SIG-M5 (cell line): Measurements from ENCODE around the gene ACIN1.

Experiments used
- DNase-seq: peaks from one replicate; lab custom pipeline; 2025; lab: John Stamatoyannopoulos, UW

The ACIN1 gene

DNA sequence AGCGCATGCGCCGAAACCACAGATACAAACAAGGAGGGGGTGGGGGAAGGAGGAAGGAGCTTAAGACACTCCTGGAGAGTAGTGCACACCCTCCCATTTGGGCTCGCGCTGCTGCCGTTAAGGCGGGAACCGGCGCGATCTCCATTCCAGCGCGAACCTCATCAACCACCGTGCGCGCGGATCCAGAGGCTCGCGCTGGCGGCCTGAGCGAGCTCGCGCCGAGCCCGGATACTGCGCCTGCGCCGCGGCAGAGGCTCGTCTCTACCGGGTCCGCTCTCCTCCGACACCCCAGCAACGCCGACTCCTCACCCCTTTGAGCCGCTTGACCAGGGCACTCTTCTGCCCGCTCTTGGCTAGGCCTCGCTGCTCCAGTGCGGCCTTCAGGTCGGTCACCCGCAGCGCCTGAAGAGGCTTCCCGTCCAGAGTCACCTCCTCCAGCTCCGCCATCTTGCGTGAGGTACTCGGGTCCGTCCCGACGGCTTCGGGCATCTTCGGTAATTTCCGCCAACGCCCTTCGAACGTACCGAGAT, at the start of gene ACIN1:
TSS of gene ACIN1 (minus strand) at position 471 of the 530 bp plus-strand sequence. CDS start at position 447, 24 bp downstream.
- no peak for DNase-seq

DNA sequence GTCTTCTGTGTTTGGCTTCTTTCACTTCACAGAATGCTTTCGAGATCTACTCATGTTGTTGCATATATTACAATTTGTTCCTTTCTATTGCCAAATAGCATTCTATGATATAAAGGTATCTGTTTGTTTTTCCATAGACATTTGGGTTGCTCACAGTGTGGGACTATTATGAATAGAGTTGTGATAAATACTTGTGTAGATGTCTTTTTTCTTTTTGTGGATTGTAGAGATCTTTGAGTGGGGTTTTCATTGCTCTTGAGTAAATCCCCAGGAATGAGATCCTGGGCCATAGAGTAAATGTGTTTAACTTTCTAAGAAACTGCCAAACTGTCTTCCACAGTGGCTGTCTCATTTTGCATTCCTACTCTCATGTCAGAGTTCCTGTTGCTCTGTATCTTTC, 49.0 kb upstream of the ACIN1 start:
- no peak for DNase-seq

DNA sequence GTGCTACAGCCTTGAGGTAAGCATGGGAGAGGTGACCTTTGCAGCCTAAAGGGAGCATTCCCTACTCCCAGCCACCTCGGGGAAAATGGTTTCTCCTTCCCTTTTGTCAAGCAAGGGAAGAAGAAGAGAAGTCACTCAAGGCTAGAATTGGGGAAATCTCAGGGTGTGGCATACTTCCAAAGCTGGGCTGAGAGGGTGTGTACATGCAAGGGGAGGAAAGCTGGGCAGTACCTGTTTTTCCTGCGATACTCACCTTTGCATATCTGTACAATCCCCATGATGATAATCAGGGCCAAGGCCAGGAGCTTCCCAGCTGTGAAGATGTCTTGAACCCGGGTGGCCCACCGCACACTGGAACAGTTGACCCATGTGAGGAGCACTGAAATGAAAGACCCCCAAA, 47.9 kb upstream of the ACIN1 start:
- DNase-seq = no peak

- DNase-seq = no peak
Measured at GRCh38 chr14:23141706-23142444, 46.9 kb upstream of the ACIN1 start.

DNA sequence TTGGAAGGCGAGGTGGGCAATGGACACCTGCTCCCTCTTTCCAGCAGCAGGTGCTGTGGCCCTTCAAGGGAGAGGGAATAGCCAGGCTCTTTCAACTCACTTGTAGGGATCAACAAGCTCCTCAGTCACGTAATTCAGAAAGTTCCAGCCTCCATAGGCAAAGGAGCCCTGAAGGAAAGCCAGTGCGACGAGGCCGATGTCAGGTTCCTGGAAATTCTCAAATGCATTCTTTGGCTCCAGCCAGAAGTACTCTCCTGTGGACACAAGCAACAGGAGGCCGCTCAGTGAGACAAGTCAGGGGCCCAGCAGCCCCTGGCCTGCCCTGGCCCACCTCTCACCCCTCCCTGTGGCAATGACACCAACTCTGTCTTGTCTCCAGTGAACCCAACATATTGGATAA, 45.4 kb upstream of the ACIN1 start:
- no peak for DNase-seq

GRCh38 chr14:23139874-23140273, 44.9 kb upstream of the ACIN1 start:
- DNase-seq = no peak

DNA sequence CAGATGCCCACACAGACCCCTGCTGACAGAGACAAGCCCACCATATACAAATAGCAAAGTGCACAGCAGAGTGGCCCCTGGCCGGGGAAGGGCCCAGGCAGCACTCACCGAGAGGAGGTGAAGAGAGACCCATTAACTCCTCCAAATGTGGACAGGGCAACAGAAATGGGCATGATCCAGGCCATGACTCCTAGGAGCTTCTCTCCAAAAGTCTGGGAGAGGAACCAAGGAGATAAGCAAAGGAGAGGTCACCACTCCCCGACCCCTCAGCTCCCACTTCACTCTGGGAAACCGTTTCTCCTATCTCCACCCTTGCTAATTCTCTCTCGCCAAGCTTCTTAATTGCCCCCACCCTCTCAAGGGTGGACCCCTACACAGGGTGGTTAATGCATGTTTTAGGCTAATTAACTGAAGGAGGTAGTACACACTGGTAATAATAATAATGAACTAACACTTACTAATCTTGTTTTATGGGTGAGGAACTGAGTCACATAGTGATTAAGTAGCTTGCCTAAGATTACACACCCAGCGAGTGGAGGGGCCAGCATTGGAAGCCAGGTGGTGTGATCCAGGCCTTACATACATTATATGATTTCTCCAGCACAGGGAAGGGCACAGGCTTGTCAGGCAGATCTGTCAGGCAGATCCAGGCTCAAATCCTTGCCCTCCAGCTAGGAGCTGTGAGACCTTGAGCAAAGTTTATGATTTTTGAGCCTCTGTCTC, 43.0 kb upstream of the ACIN1 start:
- no peak for DNase-seq

DNA sequence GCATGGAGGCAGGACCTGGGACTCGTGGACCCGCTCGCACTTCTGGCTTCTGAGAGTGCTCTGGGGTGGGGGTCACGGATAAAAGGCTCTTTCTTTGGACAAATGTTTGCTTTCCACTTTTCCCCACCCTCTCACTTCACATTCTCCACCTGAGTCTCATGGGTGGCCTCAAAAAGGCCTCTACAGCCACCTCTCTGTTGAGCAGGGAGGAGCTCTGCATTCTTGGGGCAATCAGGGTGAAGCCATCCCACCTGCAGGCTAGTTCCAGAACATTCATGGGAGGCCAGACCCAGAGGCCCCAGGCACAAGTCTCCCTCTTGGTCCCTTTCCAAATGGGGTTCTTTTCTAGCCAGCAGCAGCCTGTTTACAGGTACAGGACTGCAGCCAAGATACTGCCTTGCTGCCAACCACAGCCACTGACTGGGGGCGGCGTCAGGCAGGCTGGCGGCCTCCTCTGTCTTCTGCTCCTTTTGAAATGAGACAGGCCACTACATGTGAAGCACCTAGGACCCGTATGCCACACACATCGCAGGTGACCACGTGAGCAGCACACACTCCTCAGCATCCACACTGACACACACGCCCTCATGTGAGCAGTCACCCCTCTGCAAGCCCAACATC, 42.4 kb upstream of the ACIN1 start:
- no peak for DNase-seq

DNA sequence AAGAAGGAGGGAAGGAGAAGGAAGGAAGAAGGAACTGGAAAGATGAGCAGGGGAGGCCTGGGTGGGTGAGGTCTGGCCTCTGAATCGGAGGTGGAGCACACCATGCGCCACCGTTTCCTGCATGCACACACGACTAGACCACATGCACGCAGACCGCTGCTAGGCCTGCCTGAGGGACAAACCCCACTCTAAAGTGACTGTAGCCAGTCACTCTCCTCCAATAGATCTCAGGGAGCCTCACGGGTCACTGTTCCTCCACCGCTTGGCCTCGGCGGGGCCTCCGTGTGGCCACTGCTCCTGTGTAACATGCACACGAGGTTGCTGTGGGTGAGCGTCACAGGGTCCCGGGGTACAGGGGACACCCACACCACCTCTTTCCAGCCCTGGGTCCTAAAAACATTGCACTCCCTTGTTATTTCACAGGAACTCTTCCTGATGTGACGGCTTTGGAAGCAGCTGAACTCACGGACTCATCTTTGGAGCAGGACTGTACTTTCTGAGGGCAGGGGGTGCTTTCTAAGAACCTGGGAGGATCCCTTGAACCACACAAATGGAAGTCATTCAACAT, 41.7 kb upstream of the ACIN1 start:
- DNase-seq = no peak

DNA sequence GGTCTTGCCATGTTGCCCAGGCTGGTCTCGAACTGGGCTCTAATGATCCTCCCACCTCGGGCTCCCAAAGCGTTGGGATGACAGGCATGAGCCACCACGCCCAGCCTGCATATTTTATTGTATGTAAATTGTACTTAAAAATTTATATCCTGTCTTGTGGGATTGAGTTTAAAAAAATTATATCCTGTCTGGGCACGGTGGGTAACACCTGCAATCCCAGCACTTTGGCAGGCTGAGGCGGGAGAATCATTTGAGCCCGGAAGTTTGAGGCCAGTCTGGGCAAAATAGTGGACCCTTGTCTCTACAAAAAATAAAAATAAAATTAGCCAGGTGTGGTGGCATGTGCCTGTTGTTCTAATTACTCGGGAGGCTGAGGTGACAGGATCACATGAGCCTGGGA, 38.0 kb upstream of the ACIN1 start:
- DNase-seq = no peak

- DNase-seq = no peak
Measured at GRCh38 chr14:23131482-23131881, 36.5 kb upstream of the ACIN1 start.

DNA sequence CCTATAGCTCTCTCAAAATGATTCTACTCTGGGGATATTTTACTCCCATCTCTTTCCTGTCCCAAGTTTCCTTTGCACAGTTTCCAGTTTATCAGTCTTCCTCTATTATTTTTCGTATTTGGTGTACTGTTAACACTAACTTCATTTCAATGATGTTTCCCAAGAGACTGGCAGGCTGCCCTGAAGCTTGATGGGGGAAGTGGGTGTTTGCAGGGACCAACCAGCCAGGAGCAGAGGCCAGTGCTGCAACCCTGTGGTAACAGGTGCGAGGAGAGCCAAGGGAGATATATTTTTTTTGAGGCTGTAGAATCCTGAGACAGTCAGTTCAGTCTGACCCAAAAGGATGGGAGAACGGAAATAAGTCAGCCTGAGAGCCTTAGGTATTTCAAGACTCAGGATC, 35.9 kb upstream of the ACIN1 start:
- no peak for DNase-seq

- no peak for DNase-seq
Measured at GRCh38 chr14:23129759-23130316, 34.9 kb upstream of the ACIN1 start.

DNA sequence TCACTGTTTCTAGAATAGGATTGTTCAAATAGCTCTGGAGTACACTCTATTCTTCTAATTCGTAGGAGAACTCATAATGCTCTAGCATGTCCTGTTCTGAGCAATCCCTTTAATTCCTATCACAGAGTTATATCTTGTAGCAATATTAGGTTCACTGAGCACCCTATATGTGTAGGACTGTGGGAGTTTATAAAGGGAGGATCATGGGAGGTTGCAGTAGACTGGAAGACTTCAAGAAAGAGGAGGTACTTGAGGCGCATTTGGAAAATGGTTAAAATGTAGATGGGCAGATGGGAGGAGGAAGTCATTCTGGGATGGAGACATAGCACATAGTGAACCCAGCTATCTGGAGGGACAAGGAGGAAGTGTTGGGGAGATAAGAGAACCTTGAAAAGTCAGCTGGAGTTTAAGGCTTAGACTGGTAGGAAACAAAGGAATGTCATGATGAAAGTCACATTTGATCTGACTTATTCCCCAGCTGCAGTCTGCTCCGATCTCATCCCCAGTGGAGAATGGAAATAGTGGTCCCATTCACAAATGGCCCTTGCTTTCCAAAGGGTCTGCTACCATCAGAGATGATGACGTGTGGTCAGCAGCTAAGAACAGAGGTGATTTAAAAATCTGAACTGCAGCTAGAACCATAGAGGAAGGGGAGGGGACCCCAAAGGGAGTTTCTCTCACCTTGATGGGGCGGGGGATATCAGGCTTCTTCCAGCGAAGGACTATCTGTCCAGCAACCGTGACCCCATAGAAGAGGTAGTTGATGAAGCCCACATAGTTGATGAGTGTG, 34.2 kb upstream of the ACIN1 start:
- DNase-seq = no peak

DNA sequence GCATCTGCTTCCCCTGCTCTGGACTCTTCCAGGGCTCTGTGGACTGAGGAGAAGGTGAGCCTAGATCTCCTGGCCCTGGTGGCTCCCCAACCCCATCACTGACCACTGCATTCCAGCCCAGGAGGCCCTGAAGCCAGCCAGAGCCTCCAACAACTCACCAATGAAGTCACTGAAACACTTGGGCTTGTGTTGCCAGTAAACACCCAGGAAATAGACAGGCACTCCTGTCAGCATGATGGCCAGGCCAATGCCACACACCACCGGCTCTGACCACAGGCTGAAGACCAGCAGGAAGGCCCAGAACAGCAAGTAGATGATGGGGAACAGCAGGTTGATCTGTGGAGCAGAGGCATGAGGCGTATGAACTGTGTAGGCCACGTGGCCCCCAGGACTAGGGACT, 32.9 kb upstream of the ACIN1 start:
- DNase-seq = no peak

GRCh38 chr14:23126548-23127278, 31.8 kb upstream of the ACIN1 start:
- DNase-seq = no peak

DNA sequence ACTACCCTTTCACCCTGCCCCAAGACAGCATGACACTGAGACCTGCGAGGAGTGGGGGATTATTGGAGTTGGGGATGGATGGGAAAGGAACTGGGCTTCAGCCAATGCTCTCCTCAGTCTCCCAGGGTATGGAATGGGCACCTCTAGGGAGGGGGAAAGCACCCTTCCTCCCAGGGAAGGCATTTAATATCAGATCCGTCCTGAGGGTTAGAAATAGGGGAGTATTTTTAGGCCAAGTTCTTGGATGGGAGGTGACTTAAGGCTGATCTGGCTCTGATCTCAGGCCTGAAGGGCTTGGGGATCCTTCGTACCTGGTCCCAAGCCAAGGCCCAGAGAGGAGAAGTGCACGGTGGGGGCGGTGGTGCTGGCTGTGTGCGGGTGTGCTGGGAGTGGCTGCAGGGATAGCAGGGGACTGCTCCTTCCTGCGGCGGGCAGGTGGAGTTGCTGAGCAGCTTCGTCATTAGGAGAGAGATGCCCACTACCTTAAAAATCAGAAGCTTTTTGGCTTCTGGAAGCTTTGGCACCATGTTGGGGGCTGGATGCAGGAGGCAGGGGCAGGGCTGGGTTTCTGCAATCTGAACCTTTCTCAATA, 31.1 kb upstream of the ACIN1 start:
- DNase-seq = no peak

DNA sequence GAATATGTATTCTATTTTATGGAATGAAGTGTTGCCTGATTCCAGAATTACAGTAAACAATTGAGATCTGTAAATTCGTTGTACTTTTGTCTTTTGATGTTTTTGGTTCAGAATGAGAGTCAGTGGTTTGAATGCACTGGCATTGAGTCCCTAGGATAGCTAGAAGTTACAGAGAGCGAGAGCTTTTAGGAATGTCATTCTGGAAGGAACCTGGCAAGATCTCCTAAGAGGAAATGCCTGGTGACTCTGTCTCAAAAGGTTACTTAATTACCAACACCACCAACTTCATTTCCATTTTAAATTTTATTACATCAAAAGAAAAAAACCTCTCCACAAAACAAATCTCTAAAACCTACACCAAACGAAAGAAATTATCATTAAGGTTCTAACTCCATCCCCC, 30.1 kb upstream of the ACIN1 start:
- no peak for DNase-seq

GRCh38 chr14:23124337-23124954, 29.5 kb upstream of the ACIN1 start:
- no peak for DNase-seq

GRCh38 chr14:23123419-23123818, 28.5 kb upstream of the ACIN1 start:
- DNase-seq = no peak
